PC-9 (cell line): ENCODE measurements around the gene ARHGAP44.

Experiments
- EZH2 ChIP-seq: fragments of 200-600 bp; sonication (generic); IDR thresholded peaks from 2 replicates; pipeline ENCODE4 v1.8.0; 2017; ENCODE audit warnings: antibody characterized with exemption, low read depth
- TF ChIP-seq, protein P1 (sequence below): fragments of 200-600 bp; sonication (generic); conservative IDR thresholded peaks from 2 replicates; pipeline ENCODE4 v1.6.1; 2017; ENCODE audit warnings: mixed run types, antibody characterized with exemption, mild to moderate bottlenecking, moderate library complexity

DNA sequence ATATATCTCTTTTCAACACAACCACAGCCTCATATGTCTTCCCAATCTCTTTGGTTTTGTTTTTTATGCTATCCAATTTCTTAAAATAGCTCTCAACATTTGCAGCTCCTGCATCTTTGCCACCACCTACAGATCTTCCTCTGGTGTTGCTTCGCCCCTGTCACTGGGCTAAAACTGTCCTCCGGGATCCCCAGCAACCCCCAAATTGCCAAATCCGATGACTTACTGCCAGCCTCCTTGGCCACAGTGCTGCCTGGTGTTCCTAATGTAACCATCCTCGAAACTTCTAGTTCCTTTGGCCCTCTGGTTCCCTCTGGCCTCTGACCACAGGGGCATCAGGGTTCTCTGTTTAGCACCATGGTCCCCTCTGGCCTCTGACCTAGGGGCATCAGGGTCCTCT is 157.7 kb downstream of the ARHGAP44 start:
- TF ChIP-seq, protein P1, sequence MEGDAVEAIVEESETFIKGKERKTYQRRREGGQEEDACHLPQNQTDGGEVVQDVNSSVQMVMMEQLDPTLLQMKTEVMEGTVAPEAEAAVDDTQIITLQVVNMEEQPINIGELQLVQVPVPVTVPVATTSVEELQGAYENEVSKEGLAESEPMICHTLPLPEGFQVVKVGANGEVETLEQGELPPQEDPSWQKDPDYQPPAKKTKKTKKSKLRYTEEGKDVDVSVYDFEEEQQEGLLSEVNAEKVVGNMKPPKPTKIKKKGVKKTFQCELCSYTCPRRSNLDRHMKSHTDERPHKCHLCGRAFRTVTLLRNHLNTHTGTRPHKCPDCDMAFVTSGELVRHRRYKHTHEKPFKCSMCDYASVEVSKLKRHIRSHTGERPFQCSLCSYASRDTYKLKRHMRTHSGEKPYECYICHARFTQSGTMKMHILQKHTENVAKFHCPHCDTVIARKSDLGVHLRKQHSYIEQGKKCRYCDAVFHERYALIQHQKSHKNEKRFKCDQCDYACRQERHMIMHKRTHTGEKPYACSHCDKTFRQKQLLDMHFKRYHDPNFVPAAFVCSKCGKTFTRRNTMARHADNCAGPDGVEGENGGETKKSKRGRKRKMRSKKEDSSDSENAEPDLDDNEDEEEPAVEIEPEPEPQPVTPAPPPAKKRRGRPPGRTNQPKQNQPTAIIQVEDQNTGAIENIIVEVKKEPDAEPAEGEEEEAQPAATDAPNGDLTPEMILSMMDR, result no peak
- TF ChIP-seq EZH2, result no peak
